ENCODE data around the gene TAS2R16. TPM values are rescaled to one million over a fixed set of nuclear protein-coding genes. Genes with fewer than 3 reads are reported as not detected.

TAS2R16 gene
- total and polyA plus RNA-seq, 2 of the 13 experiments (the other 11 are each of a cell fraction or from before 2014, with no cell fraction given) = not detected

DNA sequence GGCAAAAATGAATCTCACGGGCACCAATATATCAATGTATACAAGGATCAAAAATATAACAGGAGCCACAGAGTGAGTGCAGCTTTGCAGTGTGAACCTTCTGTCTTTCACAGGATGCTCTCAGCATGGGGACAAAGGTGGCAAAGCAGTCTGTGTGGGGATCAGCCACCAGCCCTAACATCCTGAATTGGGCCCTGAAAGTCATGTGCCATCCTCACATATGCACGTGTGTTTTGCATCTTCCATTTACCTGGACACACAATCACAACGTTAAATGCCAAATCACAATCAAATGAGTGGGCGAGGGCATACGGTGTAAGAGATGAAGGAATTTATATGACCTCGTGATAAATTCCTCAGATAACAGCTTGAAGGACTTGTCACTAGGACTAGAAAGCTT lies 6.5 kb downstream of the TAS2R16 start:
- no peak for DNase-seq (ENCODE audit: low spot score)
- Histone ChIP-seq H3K4me1 (ENCODE audit: insufficient read depth, low read length) (no peaks in the 10 kb centered on the region), H3K9me3 (ENCODE audit: low read length) (no peaks in the 10 kb centered on the region), H2AFZ (ENCODE audit: low read length) (no peak overlapping the region), H3K4me3 (replicated peaks in 1 of 3; ENCODE audit: insufficient read depth in 1 of 3, low read depth in 2 of 3, low read length in 3 of 3) (no peak overlapping the region), H3K27ac (ENCODE audit: extremely low read length, insufficient read depth, low read length) (no peak overlapping the region), H3K4me2 (ENCODE audit: low read depth, low read length) (no peak overlapping the region), H3K27me3 (ENCODE audit: control insufficient read depth in 1 of 2, insufficient read depth in 2 of 2, low read length in 2 of 2) (no peaks in the 10 kb centered on the region; a peak in 2 of 5 replicates), H3K79me2 (ENCODE audit: insufficient read depth, low read length) (no peaks in the 10 kb centered on the region), H3K9ac (ENCODE audit: insufficient read depth, low read depth, low read length) (no peak overlapping the region), H3K36me3 (replicated peaks in 1 of 2; ENCODE audit: control insufficient read depth in 1 of 2, insufficient read depth in 2 of 2, low read length in 2 of 2) (no peaks in the 10 kb centered on the region), H4K20me1 (ENCODE audit: insufficient read depth, low read length) (no peaks in the 10 kb centered on the region)
- no peak for ATAC-seq
- ChIA-PET POLR2A (no interaction called here), CTCF (ENCODE audit: low intra/inter-chr PET ratio, low total read pairs) (no interaction called here)
- intact Hi-C loops (cut with micrococcal nuclease; ENCODE audit: unreplicated experiment) = no loop called here
- TF ChIP-seq SMYD3 (CRISPR knock-in tag; IDR thresholded peaks at IDR 0.05) = no peak
- TF ChIP-seq, protein P1, sequence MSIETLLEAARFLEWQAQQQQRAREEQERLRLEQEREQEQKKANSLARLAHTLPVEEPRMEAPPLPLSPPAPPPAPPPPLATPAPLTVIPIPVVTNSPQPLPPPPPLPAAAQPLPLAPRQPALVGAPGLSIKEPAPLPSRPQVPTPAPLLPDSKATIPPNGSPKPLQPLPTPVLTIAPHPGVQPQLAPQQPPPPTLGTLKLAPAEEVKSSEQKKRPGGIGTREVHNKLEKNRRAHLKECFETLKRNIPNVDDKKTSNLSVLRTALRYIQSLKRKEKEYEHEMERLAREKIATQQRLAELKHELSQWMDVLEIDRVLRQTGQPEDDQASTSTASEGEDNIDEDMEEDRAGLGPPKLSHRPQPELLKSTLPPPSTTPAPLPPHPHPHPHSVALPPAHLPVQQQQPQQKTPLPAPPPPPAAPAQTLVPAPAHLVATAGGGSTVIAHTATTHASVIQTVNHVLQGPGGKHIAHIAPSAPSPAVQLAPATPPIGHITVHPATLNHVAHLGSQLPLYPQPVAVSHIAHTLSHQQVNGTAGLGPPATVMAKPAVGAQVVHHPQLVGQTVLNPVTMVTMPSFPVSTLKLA (IDR thresholded peaks at IDR 0.05) = peak; percentile 92
- no TSS peak for BruUV-seq (replicated peaks)
- FAIRE-seq = no peak
- in situ Hi-C loops (cut with HindIII; ENCODE audit: extremely low pct_ligation_motif_present, low pct_unique_long_range_greater_than_20kb) = no loop called here
- WGBS (ENCODE audit: low lambda C conversion rate) = 16% methylated on average over 5 of the region's 6 CpGs

- WGBS (ENCODE audit: low lambda C conversion rate) = 14% methylated on average over 4 of the region's 4 CpGs
- Histone ChIP-seq H3K4me2 (ENCODE audit: low read depth, low read length) (no peak overlapping the region), H3K4me1 (ENCODE audit: insufficient read depth, low read length) (no peaks in the 10 kb centered on the region), H3K27me3 (ENCODE audit: control insufficient read depth in 1 of 2, insufficient read depth in 2 of 2, low read length in 2 of 2) (no peaks in the 10 kb centered on the region; a peak in 2 of 5 replicates), H4K20me1 (ENCODE audit: insufficient read depth, low read length) (no peaks in the 10 kb centered on the region), H3K79me2 (ENCODE audit: insufficient read depth, low read length) (no peaks in the 10 kb centered on the region), H3K36me3 (replicated peaks in 1 of 2; ENCODE audit: control insufficient read depth in 1 of 2, insufficient read depth in 2 of 2, low read length in 2 of 2) (no peaks in the 10 kb centered on the region), H3K9me3 (ENCODE audit: low read length) (no peaks in the 10 kb centered on the region), H2AFZ (ENCODE audit: low read length) (no peak overlapping the region), H3K9ac (ENCODE audit: insufficient read depth, low read depth, low read length) (no peak overlapping the region), H3K4me3 (replicated peaks in 1 of 3; ENCODE audit: insufficient read depth in 1 of 3, low read depth in 2 of 3, low read length in 3 of 3) (no peak overlapping the region), H3K27ac (ENCODE audit: extremely low read length, insufficient read depth, low read length) (no peak overlapping the region)
- no peak for FAIRE-seq
- no peak for TF ChIP-seq ZNF839 (CRISPR knock-in tag; IDR thresholded peaks at IDR 0.05; ENCODE audit: borderline replicate concordance)
- no peak for TF ChIP-seq RFX3 (CRISPR knock-in tag; IDR thresholded peaks at IDR 0.05)
- no peak for TF ChIP-seq ATF3 (CRISPR knock-in tag; IDR thresholded peaks at IDR 0.05)
- TF ChIP-seq, protein P2, sequence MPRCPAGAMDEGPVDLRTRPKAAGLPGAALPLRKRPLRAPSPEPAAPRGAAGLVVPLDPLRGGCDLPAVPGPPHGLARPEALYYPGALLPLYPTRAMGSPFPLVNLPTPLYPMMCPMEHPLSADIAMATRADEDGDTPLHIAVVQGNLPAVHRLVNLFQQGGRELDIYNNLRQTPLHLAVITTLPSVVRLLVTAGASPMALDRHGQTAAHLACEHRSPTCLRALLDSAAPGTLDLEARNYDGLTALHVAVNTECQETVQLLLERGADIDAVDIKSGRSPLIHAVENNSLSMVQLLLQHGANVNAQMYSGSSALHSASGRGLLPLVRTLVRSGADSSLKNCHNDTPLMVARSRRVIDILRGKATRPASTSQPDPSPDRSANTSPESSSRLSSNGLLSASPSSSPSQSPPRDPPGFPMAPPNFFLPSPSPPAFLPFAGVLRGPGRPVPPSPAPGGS (CRISPR knock-in tag; IDR thresholded peaks at IDR 0.05) = no peak
- no peak for TF ChIP-seq HDAC2 (CRISPR knock-in tag; IDR thresholded peaks at IDR 0.05)
- TF ChIP-seq ZNF720 (CRISPR knock-in tag; IDR thresholded peaks at IDR 0.05) = no peak
- TF ChIP-seq, protein P3, sequence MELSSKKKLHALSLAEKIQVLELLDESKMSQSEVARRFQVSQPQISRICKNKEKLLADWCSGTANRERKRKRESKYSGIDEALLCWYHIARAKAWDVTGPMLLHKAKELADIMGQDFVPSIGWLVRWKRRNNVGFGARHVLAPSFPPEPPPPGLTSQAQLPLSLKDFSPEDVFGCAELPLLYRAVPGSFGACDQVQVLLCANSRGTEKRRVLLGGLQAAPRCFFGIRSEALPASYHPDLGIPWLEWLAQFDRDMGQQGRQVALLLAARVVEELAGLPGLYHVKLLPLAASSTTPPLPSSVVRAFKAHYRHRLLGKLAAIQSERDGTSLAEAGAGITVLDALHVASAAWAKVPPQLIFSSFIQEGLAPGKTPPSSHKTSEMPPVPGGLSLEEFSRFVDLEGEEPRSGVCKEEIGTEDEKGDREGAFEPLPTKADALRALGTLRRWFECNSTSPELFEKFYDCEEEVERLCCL (CRISPR knock-in tag; IDR thresholded peaks at IDR 0.05; ENCODE audit: borderline replicate concordance) = no peak
- no peak for TF ChIP-seq RFX5 (IDR thresholded peaks at IDR 0.05; ENCODE audit: low read depth, low read length)
- TF ChIP-seq KLF15 (CRISPR knock-in tag; IDR thresholded peaks at IDR 0.05; ENCODE audit: borderline replicate concordance) = no peak
- TF ChIP-seq ZNF484 (CRISPR knock-in tag; IDR thresholded peaks at IDR 0.05; ENCODE audit: borderline replicate concordance, low read depth) = no peak
- POLR2A ChIA-PET = no interaction called here
- ATAC-seq = no peak
- no peak for DNase-seq (ENCODE audit: low spot score)
- intact Hi-C loops (cut with micrococcal nuclease; ENCODE audit: unreplicated experiment) = no loop called here
- in situ Hi-C loops (cut with HindIII; ENCODE audit: extremely low pct_ligation_motif_present, low pct_unique_long_range_greater_than_20kb) = no loop called here
- no TSS peak for BruUV-seq (replicated peaks)
- CTCF ChIA-PET (ENCODE audit: low intra/inter-chr PET ratio, low total read pairs) = no interaction called here
Measured at GRCh38 chr7:122988333-122988732, 7.2 kb downstream of the TAS2R16 start.

Measured in HepG2 (cell line).